Gastroesophageal sphincter (tissue), 3 donors: ENCODE results near the gene HBS1L.

Source experiments
- POLR2AphosphoS5 ChIP-seq: sonication (generic); formaldehyde crosslinking; IDR thresholded peaks from one replicate; pipeline ENCODE4 v1.6.1; 2017; ENCODE audit warnings: antibody characterized with exemption
- TF ChIP-seq, protein P1 (sequence below), 4 experiments: fragments of 200-600 bp in 2 of 4; fragments of 450-650 bp in 2 of 4; sonication (generic) in 1 of 4; IDR thresholded peaks; one replicate each; pipeline ENCODE4 v1.5.1; 2017 to 2019; ENCODE audit warnings: antibody characterized with exemption in 4 of 4, mild to moderate bottlenecking in 2 of 4, moderate library complexity in 2 of 4

- TF ChIP-seq, protein P1, sequence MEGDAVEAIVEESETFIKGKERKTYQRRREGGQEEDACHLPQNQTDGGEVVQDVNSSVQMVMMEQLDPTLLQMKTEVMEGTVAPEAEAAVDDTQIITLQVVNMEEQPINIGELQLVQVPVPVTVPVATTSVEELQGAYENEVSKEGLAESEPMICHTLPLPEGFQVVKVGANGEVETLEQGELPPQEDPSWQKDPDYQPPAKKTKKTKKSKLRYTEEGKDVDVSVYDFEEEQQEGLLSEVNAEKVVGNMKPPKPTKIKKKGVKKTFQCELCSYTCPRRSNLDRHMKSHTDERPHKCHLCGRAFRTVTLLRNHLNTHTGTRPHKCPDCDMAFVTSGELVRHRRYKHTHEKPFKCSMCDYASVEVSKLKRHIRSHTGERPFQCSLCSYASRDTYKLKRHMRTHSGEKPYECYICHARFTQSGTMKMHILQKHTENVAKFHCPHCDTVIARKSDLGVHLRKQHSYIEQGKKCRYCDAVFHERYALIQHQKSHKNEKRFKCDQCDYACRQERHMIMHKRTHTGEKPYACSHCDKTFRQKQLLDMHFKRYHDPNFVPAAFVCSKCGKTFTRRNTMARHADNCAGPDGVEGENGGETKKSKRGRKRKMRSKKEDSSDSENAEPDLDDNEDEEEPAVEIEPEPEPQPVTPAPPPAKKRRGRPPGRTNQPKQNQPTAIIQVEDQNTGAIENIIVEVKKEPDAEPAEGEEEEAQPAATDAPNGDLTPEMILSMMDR (IDR thresholded peaks at IDR 0.05) = no peak
- TF ChIP-seq POLR2AphosphoS5 = no peak
Measured at GRCh38 chr6:135090819-135091218, 36.2 kb upstream of the HBS1L start.
